ENCODE measurements around the gene GSG1L. TPM values are rescaled to one million over a fixed set of nuclear protein-coding genes. Genes with fewer than 3 reads are reported as not detected.
A peak's percentile ranks its signal among the peaks of the same experiment; 100 is the strongest.

GSG1L gene
- total RNA-seq, 1 donor from 2014 or later: not detected

- no peak overlapping the region for H3K4me3 ChIP-seq (ENCODE audit: low read depth, low read length)
- no peak for DNase-seq (ENCODE audit: low read depth)
- no peak for TF ChIP-seq CTCF (conservative IDR thresholded peaks at IDR 0.05; ENCODE audit: low read depth, low read length)
Observed at GRCh38 chr16:27902551-27902950, 161.0 kb downstream of the GSG1L start.

- no peak for DNase-seq (ENCODE audit: low read depth)
- TF ChIP-seq CTCF (conservative IDR thresholded peaks at IDR 0.05; ENCODE audit: low read depth, low read length): no peak
Observed at GRCh38 chr16:27901956-27902355, 161.6 kb downstream of the GSG1L start.

GRCh38 chr16:27899736-27900135, 163.8 kb downstream of the GSG1L start:
- DNase-seq (ENCODE audit: low read depth): no peak
- TF ChIP-seq CTCF (conservative IDR thresholded peaks at IDR 0.05; ENCODE audit: low read depth, low read length): no peak
- no peak overlapping the region for H3K4me3 ChIP-seq (ENCODE audit: low read depth, low read length)

More at GRCh38 chr16:27901956-27902355, 161.6 kb downstream of the GSG1L start:
- H3K4me3 ChIP-seq (ENCODE audit: low read depth, low read length): no peak overlapping the region

GRCh38 chr16:27894386-27894785, 169.1 kb downstream of the GSG1L start:
- no peak for TF ChIP-seq CTCF (conservative IDR thresholded peaks at IDR 0.05; ENCODE audit: low read depth, low read length)
- H3K4me3 ChIP-seq (ENCODE audit: low read depth, low read length): no peak overlapping the region
- DNase-seq (ENCODE audit: low read depth): no peak

- TF ChIP-seq CTCF (conservative IDR thresholded peaks at IDR 0.05; ENCODE audit: low read depth, low read length): peak; percentile 16
- DNase-seq (ENCODE audit: low read depth): no peak
- H3K4me3 ChIP-seq (ENCODE audit: low read depth, low read length): no peak overlapping the region
Observed at GRCh38 chr16:27892879-27893278, 170.6 kb downstream of the GSG1L start.

- DNase-seq (ENCODE audit: low read depth): no peak
- no peak for TF ChIP-seq CTCF (conservative IDR thresholded peaks at IDR 0.05; ENCODE audit: low read depth, low read length)
- H3K4me3 ChIP-seq (ENCODE audit: low read depth, low read length): no peak overlapping the region
Observed at GRCh38 chr16:27890866-27891265, 172.6 kb downstream of the GSG1L start.

- no peak for TF ChIP-seq CTCF (conservative IDR thresholded peaks at IDR 0.05; ENCODE audit: low read depth, low read length)
- no peak for DNase-seq (ENCODE audit: low read depth)
- H3K4me3 ChIP-seq (ENCODE audit: low read depth, low read length): no peak overlapping the region
Observed at GRCh38 chr16:27890006-27890405, 173.5 kb downstream of the GSG1L start.

All from epithelial cell of proximal tubule (primary cell).